PFSK-1 (cell line): Measurements from ENCODE around the gene TRAPPC10.

Source experiments
- FOXP2 ChIP-seq: optimal IDR thresholded peaks from 2 replicates; pipeline ENCODE3; 2011; ENCODE audit warnings: borderline replicate concordance, control low read depth, inconsistent platforms; ENCODE audit not compliant: insufficient read depth; ENCODE audit errors: extremely low read length, extremely low read depth
- POLR2AphosphoS5 ChIP-seq: IDR thresholded peaks from 2 replicates; pipeline ENCODE4 v1.6.1; 2012; ENCODE audit warnings: low read depth, mild to moderate bottlenecking, control low read depth, low read length, moderate library complexity
- REST ChIP-seq, 2 experiments: IDR thresholded peaks; 2 replicates each; pipeline versions ENCODE4 v1.6.1 to v1.8.0; 2011 to 2012; ENCODE audit warnings: low read depth in 2 of 2, low read length in 2 of 2, control low read depth in 1 of 2, inconsistent platforms in 1 of 2, mild to moderate bottlenecking in 1 of 2, moderate library complexity in 1 of 2; ENCODE audit not compliant: insufficient read depth in 1 of 2
- SIN3A ChIP-seq: IDR thresholded peaks from 2 replicates; pipeline ENCODE4 v1.6.1; 2012; ENCODE audit warnings: mild to moderate bottlenecking, low read length, moderate library complexity, borderline replicate concordance; ENCODE audit not compliant: insufficient read depth
- TAF1 ChIP-seq: IDR thresholded peaks from 2 replicates; pipeline ENCODE4 v1.6.1; 2012; ENCODE audit warnings: low read length, control low read depth, borderline replicate concordance; ENCODE audit not compliant: insufficient read depth

The TRAPPC10 gene

GRCh38 chr21:43993420-43993934 is 18.6 kb upstream of the TRAPPC10 start:
- TF ChIP-seq POLR2AphosphoS5 (no peak), REST (IDR thresholded peaks at IDR 0.05; ENCODE audit: insufficient read depth in 1 of 2, low read depth in 2 of 2, low read length in 2 of 2) (no peak), SIN3A (no peak), FOXP2 (no peak), TAF1 (no peak)

GRCh38 chr21:43994085-43994484 is 18.0 kb upstream of the TRAPPC10 start:
- no peak for TF ChIP-seq POLR2AphosphoS5
- no peak for TF ChIP-seq FOXP2
- TF ChIP-seq REST (IDR thresholded peaks at IDR 0.05; ENCODE audit: insufficient read depth in 1 of 2, low read depth in 2 of 2, low read length in 2 of 2), result no peak
- no peak for TF ChIP-seq SIN3A
- no peak for TF ChIP-seq TAF1

GRCh38 chr21:43994646-43995045 is 17.5 kb upstream of the TRAPPC10 start:
- no peak for TF ChIP-seq POLR2AphosphoS5
- TF ChIP-seq REST (IDR thresholded peaks at IDR 0.05; ENCODE audit: insufficient read depth in 1 of 2, low read depth in 2 of 2, low read length in 2 of 2), result no peak
- TF ChIP-seq SIN3A, result no peak
- TF ChIP-seq FOXP2, result no peak
- TF ChIP-seq TAF1, result no peak

- TF ChIP-seq TAF1, result no peak
- no peak for TF ChIP-seq SIN3A
- no peak for TF ChIP-seq FOXP2
- no peak for TF ChIP-seq POLR2AphosphoS5
- no peak for TF ChIP-seq REST (IDR thresholded peaks at IDR 0.05; ENCODE audit: insufficient read depth in 1 of 2, low read depth in 2 of 2, low read length in 2 of 2)
Observed at GRCh38 chr21:43995521-43996105, 16.5 kb upstream of the TRAPPC10 start.
